Hepatocyte (in vitro differentiated cells): Measurements from ENCODE around the gene NKX2-2. TPM values are rescaled to one million over a fixed set of nuclear protein-coding genes. Genes with fewer than 3 reads are reported as not detected.
A peak's percentile ranks its signal among the peaks of the same experiment; 100 is the strongest.

Source experiments
- DNase-seq: peaks from one replicate; pipeline ENCODE4 v3.0.0-alpha.2; 2016; ENCODE audit warnings: low spot score
- H2AFZ ChIP-seq: fragments of 200-600 bp; sonication (generic); 2 replicates; pipeline ENCODE4 v1.6.0; 2016; ENCODE audit warnings: antibody characterized with exemption, mild to moderate bottlenecking
- H3K27ac ChIP-seq: fragments of 200-600 bp; sonication (generic); 2 replicates; pipeline ENCODE4 v1.5.1; 2016; ENCODE audit warnings: mild to moderate bottlenecking
- H3K27me3 ChIP-seq: fragments of 200-600 bp; sonication (generic); 2 replicates; pipeline ENCODE4 v1.6.1; 2016
- H3K36me3 ChIP-seq: fragments of 200-600 bp; sonication (generic); replicated peaks from 2 replicates; pipeline ENCODE4 v1.5.1; 2016; ENCODE audit warnings: low read depth; ENCODE audit not compliant: insufficient read depth
- H3K4me1 ChIP-seq: fragments of 200-600 bp; sonication (generic); 2 replicates; pipeline ENCODE4 v1.5.1; 2016; ENCODE audit warnings: mild to moderate bottlenecking, moderate library complexity; ENCODE audit not compliant: insufficient read depth
- H3K4me2 ChIP-seq: fragments of 200-600 bp; sonication (generic); 2 replicates; pipeline ENCODE4 v1.6.0; 2016
- H3K4me3 ChIP-seq: fragments of 200-600 bp; sonication (generic); 2 replicates; pipeline ENCODE4 v1.5.1; 2016; ENCODE audit warnings: mild to moderate bottlenecking
- H3K79me2 ChIP-seq: fragments of 200-600 bp; sonication (generic); 2 replicates; pipeline ENCODE4 v1.6.0; 2017; ENCODE audit warnings: mild to moderate bottlenecking
- H3K9me2 ChIP-seq: fragments of 200-600 bp; sonication (generic); replicated peaks from 2 replicates; pipeline ENCODE4 v1.6.0; 2017; ENCODE audit warnings: mild to moderate bottlenecking; ENCODE audit not compliant: insufficient read depth
- H3K9me3 ChIP-seq: fragments of 200-600 bp; sonication (generic); 2 replicates; pipeline ENCODE4 v1.5.1; 2016; ENCODE audit warnings: low read depth, mild to moderate bottlenecking
- H4K20me1 ChIP-seq: fragments of 200-600 bp; sonication (generic); 2 replicates; pipeline ENCODE4 v1.6.0; 2016; ENCODE audit warnings: mild to moderate bottlenecking; ENCODE audit not compliant: insufficient read depth, poor library complexity, severe bottlenecking
- EZH2 ChIP-seq: fragments of 200-600 bp; sonication (generic); IDR thresholded peaks from 2 replicates; pipeline ENCODE4 v1.6.1; 2016; ENCODE audit warnings: antibody characterized with exemption, mild to moderate bottlenecking, borderline replicate concordance
- EZH2phosphoT487 ChIP-seq: fragments of 200-600 bp; sonication (generic); IDR thresholded peaks from one replicate; pipeline ENCODE4 v1.6.1; 2018; ENCODE audit warnings: antibody characterized with exemption, mild to moderate bottlenecking, low read depth, moderate library complexity; ENCODE audit not compliant: unreplicated experiment, severe bottlenecking
- WGBS: methylation state at CpG from one replicate; pipeline ENCODE4 v1.1.6; 2016; ENCODE audit warnings: low lambda C conversion rate; ENCODE audit errors: missing lambda C conversion rate; 5-methylcytosine and 5-hydroxymethylcytosine counted together
- polyA plus RNA-seq: library from polyadenylated mRNA; unstranded; fragments of >200 nt; fragmentation: Nextera tagmentation; extraction: Ambion mirVana; gene quantifications from 2 replicates; pipeline ENCODE4 v1.2.1, GENCODE V29; 2016
- total RNA-seq: library from RNA; depleted of rRNA; stranded (reverse); fragments of >200 nt; gene quantifications from 2 replicates; pipeline ENCODE4 v1.2.3, GENCODE V29; 2014
- TF ChIP-seq, protein P1 (sequence below): fragments of 200-600 bp; sonication (generic); IDR thresholded peaks from 2 replicates; pipeline ENCODE4 v1.5.1; 2016; ENCODE audit warnings: antibody characterized with exemption, mild to moderate bottlenecking; ENCODE audit not compliant: poor library complexity

NKX2-2 gene
- total and polyA plus RNA-seq, 2 experiments from 2014 or later: 0.33 TPM; not detected in 1

DNA sequence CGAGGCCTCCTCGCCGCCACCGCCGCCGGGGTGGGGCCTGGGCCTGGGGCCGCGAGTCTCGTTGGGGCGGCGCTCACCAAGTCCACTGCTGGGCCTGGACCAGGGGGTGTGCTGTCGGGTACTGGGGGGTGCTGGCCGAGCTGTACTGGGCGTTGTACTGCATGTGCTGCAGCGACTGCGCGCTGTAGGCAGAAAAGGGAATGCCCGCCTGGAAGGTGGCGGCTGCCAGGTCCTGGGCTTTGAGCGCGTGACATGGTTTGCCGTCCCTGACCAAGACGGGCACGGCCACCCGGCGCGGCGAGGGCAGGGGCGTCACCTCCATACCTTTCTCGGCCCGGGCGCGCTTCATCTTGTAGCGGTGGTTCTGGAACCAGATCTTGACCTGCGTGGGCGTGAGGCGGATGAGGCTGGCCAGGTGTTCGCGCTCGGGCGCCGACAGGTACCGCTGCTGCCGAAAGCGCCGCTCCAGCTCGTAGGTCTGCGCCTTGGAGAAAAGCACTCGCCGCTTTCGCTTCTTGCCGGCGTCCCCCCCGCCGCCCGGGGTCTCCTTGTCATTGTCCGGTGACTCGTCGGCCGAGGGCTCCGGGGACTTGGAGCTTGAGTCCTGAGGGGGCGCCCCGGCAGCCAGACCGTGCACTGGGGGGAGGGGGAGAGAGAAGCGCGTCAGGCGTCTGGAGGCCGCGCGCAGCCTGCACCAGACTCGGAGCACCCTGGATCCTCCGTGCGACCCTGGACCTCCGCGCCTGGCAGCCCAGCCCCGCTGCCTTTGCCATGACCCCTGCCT is 1.8 kb downstream of the NKX2-2 start:
- no peak for TF ChIP-seq EZH2
- TF ChIP-seq, protein P1, sequence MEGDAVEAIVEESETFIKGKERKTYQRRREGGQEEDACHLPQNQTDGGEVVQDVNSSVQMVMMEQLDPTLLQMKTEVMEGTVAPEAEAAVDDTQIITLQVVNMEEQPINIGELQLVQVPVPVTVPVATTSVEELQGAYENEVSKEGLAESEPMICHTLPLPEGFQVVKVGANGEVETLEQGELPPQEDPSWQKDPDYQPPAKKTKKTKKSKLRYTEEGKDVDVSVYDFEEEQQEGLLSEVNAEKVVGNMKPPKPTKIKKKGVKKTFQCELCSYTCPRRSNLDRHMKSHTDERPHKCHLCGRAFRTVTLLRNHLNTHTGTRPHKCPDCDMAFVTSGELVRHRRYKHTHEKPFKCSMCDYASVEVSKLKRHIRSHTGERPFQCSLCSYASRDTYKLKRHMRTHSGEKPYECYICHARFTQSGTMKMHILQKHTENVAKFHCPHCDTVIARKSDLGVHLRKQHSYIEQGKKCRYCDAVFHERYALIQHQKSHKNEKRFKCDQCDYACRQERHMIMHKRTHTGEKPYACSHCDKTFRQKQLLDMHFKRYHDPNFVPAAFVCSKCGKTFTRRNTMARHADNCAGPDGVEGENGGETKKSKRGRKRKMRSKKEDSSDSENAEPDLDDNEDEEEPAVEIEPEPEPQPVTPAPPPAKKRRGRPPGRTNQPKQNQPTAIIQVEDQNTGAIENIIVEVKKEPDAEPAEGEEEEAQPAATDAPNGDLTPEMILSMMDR: no peak
- TF ChIP-seq EZH2phosphoT487: no peak

DNA sequence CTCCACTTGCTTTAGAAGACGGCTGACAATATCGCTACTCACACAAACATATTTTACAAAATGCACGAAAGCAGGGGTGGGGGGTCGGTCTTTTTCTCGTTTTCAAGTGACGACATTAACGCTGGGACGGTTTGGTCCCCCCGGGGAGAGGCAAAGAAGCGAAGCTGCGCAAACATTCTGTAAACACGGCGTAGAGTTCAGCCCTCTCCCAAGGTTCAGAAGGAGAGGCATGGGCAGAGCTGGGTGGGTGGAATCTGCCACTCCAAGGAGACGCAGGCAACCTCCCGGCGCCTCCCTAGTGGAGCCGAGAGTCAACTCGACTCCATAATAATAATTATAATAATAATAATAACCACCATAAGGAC is 2.4 kb downstream of the NKX2-2 start:
- H3K27me3 ChIP-seq: peaks cover 98% of the 10 kb centered on the region
- H3K4me3 ChIP-seq: no peak overlapping the region
- DNase-seq: no peak
- no peaks in the 10 kb centered on the region for H3K9me2 ChIP-seq
- H3K27ac ChIP-seq: no peak overlapping the region
- H3K4me2 ChIP-seq: peak overlapping the region; percentile 89
- H3K9me3 ChIP-seq: no peaks in the 10 kb centered on the region
- 4% methylated on average over 18 of the region's 18 CpGs for WGBS
- peak overlapping the region; percentile 74 for H2AFZ ChIP-seq
- no peaks in the 10 kb centered on the region for H3K36me3 ChIP-seq
- H3K79me2 ChIP-seq: no peaks in the 10 kb centered on the region
- no peaks in the 10 kb centered on the region for H4K20me1 ChIP-seq
- TF ChIP-seq EZH2: no peak
- TF ChIP-seq, protein P1: no peak
- TF ChIP-seq EZH2phosphoT487: no peak
- H3K4me1 ChIP-seq: peaks cover 22% of the 10 kb centered on the region

More for the DNA sequence above, 1.8 kb downstream of the NKX2-2 start:
- Histone ChIP-seq H3K9me3 (no peaks in the 10 kb centered on the region), H3K9me2 (no peaks in the 10 kb centered on the region), H3K4me1 (peaks cover 22% of the 10 kb centered on the region), H4K20me1 (no peaks in the 10 kb centered on the region), H3K36me3 (no peaks in the 10 kb centered on the region), H3K79me2 (no peaks in the 10 kb centered on the region), H3K27me3 (peaks cover 98% of the 10 kb centered on the region), H3K4me3 (no peak overlapping the region), H2AFZ (peak overlapping the region; percentile 26), H3K27ac (no peak overlapping the region), H3K4me2 (peak overlapping the region; percentile 89)
- WGBS: 2% methylated on average over 58 of the region's 76 CpGs
- DNase-seq: no peak

DNA sequence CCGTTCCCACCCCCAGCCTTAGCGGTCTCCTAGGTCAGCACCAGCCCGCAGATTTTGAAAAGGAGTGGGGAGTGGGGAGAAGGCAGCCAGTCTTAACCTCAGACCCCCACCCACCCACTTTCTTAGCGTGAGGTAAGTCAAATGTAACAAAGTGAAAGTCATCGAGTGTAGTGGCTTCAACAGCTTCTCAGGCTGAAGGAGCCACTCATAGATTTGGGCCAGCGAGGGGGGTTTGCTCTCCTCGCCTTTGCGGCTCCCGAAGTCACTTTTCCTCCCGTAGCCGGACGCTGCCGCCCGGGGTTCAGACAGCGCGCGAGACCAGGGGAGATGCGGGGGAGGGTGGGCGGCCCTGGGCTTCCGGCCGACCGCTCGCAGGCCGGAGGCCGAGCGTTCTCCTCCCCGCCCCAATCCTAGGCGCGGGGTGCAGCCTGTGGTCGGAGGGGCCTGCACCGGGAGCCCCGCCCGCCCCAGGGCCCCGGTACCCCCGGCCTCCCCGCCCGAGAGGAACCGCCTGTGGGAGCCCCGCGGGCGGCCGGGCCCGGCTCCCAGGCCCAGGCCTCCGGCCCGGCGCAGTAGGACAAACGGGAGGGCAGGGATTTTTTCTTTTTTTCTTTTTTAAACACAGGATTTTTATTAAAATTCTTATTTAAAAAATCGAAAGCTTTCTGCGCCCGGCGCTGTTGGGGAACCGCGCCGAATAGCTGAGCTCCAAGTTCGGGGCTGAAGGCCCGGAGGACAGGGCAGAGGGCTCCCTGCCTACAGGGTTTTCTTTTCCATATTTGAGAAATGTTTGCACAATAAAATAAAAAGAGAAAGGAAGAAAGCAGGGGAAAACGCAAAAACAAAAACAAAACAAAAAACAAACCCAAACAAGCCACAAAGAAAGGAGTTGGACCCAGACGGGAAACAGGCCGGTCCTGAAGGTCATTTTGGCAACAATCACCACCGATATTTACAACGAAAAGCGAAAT is 3.2 kb downstream of the NKX2-2 start:
- TF ChIP-seq EZH2phosphoT487 (peak; percentile 92), EZH2 (peak; percentile 97)
- TF ChIP-seq, protein P1: no peak
- no peak for DNase-seq
- H4K20me1 ChIP-seq: no peaks in the 10 kb centered on the region
- H3K9me3 ChIP-seq: no peaks in the 10 kb centered on the region
- peaks cover 25% of the 10 kb centered on the region for H3K4me1 ChIP-seq
- WGBS: 6% methylated on average over 29 of the region's 62 CpGs
- H3K4me2 ChIP-seq: peak overlapping the region; percentile 89
- H3K36me3 ChIP-seq: no peaks in the 10 kb centered on the region
- no peaks in the 10 kb centered on the region for H3K9me2 ChIP-seq
- peak overlapping the region; percentile 74 for H2AFZ ChIP-seq
- H3K79me2 ChIP-seq: no peaks in the 10 kb centered on the region
- H3K27me3 ChIP-seq: peaks cover 98% of the 10 kb centered on the region
- H3K4me3 ChIP-seq: no peak overlapping the region
- no peak overlapping the region for H3K27ac ChIP-seq
